Breast epithelium (tissue), 4 donors: ENCODE results near the gene POFUT1. TPM values are rescaled to one million over a fixed set of nuclear protein-coding genes. Genes with fewer than 3 reads are reported as not detected.

ENCODE experiments used
- DNase-seq, 2 donors: peaks; one replicate each; pipeline ENCODE4 v3.0.0-alpha.2; 2019; ENCODE audit warnings: low spot score in 2 of 2
- H3K27ac ChIP-seq, 2 donors: fragments of 200-600 bp; sonication (generic) in 1 of 2; one replicate each; pipeline ENCODE4 v1.5.1; 2016 to 2019; ENCODE audit warnings: mild to moderate bottlenecking in 1 of 2
- H3K27me3 ChIP-seq, 2 donors: fragments of 200-600 bp; sonication (generic) in 1 of 2; one replicate each; pipeline versions ENCODE4 v1.5.1 to v1.6.0; 2017 to 2019; ENCODE audit warnings: control low read depth in 1 of 2, mild to moderate bottlenecking in 1 of 2
- H3K36me3 ChIP-seq: fragments of 200-600 bp; one replicate; pipeline ENCODE4 v1.5.1; 2019
- H3K4me1 ChIP-seq, 2 donors: fragments of 200-600 bp; sonication (generic); one replicate each; pipeline ENCODE4 v1.5.1; 2016 to 2019; ENCODE audit warnings: control low read depth in 1 of 2
- H3K4me3 ChIP-seq, 3 donors: fragments of 200-600 bp; sonication (generic); 1 replicate in 2 of 3; 2 replicates in 1 of 3; pipeline ENCODE4 v1.5.1; 2016 to 2019; ENCODE audit warnings: mild to moderate bottlenecking in 3 of 3, moderate library complexity in 2 of 3
- H3K9me3 ChIP-seq, 2 donors: fragments of 200-600 bp; sonication (generic) in 1 of 2; one replicate each; pipeline ENCODE4 v1.5.1; 2016 to 2019; ENCODE audit warnings: control low read depth in 1 of 2
- POLR2A ChIP-seq: fragments of 450-650 bp; IDR thresholded peaks from one replicate; pipeline ENCODE4 v1.6.1; 2016; ENCODE audit warnings: antibody characterized with exemption, mild to moderate bottlenecking, moderate library complexity
- POLR2AphosphoS5 ChIP-seq, 3 donors: sonication (generic); formaldehyde crosslinking; IDR thresholded peaks; one replicate each; pipeline ENCODE4 v1.6.1; 2017; ENCODE audit warnings: antibody characterized with exemption in 3 of 3
- intact Hi-C: fragments of 100-400 bp; cut with DNase I; formaldehyde crosslinking; loops from one replicate; pipeline ENCODE4 v1.15.1; 2023; ENCODE audit warnings: low total_unique reads
- total RNA-seq, 3 donors: library from RNA; depleted of rRNA; stranded (reverse); fragments of >200 nt; gene quantifications; one replicate each; pipeline ENCODE4 v1.1.0, GENCODE V29; 2016
- TF ChIP-seq, protein P1 (sequence below), 3 donors: fragments of 450-650 bp; IDR thresholded peaks; one replicate each; pipeline ENCODE4 v1.5.1; 2016 to 2017; ENCODE audit warnings: antibody characterized with exemption in 3 of 3, mild to moderate bottlenecking in 3 of 3, moderate library complexity in 3 of 3

The POFUT1 gene
- total RNA-seq, 3 donors from 2014 or later, result 29.5 to 38.7 (median 34.2) TPM

GRCh38 chr20:32160341-32160740, 47.3 kb upstream of the POFUT1 start:
- Histone ChIP-seq H3K36me3 (peaks cover 11% of the 10 kb centered on the region), H3K4me1 (no peaks in the 10 kb centered on the region), H3K27me3 (no peaks in the 10 kb centered on the region), H3K27ac (no peak overlapping the region), H3K9me3 (no peaks in the 10 kb centered on the region), H3K4me3 (no peak overlapping the region)
- DNase-seq, result no peak
- TF ChIP-seq POLR2A (no peak), POLR2AphosphoS5 (IDR thresholded peaks at IDR 0.05) (no peak)
- TF ChIP-seq, protein P1, sequence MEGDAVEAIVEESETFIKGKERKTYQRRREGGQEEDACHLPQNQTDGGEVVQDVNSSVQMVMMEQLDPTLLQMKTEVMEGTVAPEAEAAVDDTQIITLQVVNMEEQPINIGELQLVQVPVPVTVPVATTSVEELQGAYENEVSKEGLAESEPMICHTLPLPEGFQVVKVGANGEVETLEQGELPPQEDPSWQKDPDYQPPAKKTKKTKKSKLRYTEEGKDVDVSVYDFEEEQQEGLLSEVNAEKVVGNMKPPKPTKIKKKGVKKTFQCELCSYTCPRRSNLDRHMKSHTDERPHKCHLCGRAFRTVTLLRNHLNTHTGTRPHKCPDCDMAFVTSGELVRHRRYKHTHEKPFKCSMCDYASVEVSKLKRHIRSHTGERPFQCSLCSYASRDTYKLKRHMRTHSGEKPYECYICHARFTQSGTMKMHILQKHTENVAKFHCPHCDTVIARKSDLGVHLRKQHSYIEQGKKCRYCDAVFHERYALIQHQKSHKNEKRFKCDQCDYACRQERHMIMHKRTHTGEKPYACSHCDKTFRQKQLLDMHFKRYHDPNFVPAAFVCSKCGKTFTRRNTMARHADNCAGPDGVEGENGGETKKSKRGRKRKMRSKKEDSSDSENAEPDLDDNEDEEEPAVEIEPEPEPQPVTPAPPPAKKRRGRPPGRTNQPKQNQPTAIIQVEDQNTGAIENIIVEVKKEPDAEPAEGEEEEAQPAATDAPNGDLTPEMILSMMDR (IDR thresholded peaks at IDR 0.05), result no peak
- intact Hi-C loops, result no loop called here

DNA sequence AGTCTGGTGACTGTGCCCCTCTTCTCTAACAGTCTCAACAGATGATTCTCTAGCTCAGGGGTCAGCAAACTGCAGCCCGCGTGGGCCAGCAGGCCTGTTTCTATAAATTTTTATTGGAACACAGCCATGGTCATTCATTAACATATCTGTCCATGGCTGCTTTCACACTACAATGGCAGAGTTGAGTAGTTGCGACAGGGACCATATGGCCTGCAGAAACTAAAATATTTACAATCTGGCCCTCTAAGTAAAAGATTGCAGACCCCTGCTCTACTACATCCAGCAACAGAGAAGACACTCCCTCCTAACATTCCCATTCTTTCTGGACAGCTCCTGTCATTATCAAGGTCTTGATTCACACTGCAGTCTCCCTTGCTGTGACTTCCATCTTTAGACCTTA, 45.3 kb upstream of the POFUT1 start:
- H3K4me1 ChIP-seq, result no peaks in the 10 kb centered on the region
- no peak overlapping the region for H3K27ac ChIP-seq
- H3K9me3 ChIP-seq, result no peaks in the 10 kb centered on the region
- no peak overlapping the region for H3K4me3 ChIP-seq
- H3K27me3 ChIP-seq, result no peaks in the 10 kb centered on the region
- TF ChIP-seq, protein P1 (IDR thresholded peaks at IDR 0.05), result no peak
- TF ChIP-seq POLR2AphosphoS5 (IDR thresholded peaks at IDR 0.05), result no peak
- TF ChIP-seq POLR2A, result no peak
- DNase-seq, result no peak
- intact Hi-C loops, result no loop called here
- H3K36me3 ChIP-seq, result peaks cover 11% of the 10 kb centered on the region

DNA sequence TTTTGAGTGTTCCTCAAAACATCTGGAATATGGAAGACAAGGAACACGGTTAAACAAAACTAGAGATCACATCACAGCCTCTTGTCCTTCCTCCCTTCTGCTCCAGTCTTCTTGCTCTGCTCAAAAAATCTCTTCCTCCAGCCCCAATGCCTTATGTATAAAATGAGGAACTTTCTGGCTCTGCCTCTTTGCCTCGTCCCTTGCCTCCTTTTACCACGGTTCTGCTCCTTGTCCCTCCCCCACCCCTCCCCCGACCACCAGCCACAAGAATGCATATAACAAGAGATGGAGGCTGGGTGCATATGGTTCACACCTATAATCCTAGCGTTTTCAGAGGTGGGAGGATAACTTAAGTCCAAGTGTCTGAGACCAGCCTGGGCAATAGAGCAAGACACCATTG, 43.7 kb upstream of the POFUT1 start:
- no peak overlapping the region for H3K27ac ChIP-seq
- no peaks in the 10 kb centered on the region for H3K27me3 ChIP-seq
- intact Hi-C loops, result no loop called here
- peaks cover 5% of the 10 kb centered on the region for H3K36me3 ChIP-seq
- no peaks in the 10 kb centered on the region for H3K9me3 ChIP-seq
- H3K4me1 ChIP-seq, result no peaks in the 10 kb centered on the region
- DNase-seq, result no peak
- TF ChIP-seq POLR2AphosphoS5 (IDR thresholded peaks at IDR 0.05) (no peak), POLR2A (no peak)
- TF ChIP-seq, protein P1 (IDR thresholded peaks at IDR 0.05), result no peak
- H3K4me3 ChIP-seq, result no peak overlapping the region

DNA sequence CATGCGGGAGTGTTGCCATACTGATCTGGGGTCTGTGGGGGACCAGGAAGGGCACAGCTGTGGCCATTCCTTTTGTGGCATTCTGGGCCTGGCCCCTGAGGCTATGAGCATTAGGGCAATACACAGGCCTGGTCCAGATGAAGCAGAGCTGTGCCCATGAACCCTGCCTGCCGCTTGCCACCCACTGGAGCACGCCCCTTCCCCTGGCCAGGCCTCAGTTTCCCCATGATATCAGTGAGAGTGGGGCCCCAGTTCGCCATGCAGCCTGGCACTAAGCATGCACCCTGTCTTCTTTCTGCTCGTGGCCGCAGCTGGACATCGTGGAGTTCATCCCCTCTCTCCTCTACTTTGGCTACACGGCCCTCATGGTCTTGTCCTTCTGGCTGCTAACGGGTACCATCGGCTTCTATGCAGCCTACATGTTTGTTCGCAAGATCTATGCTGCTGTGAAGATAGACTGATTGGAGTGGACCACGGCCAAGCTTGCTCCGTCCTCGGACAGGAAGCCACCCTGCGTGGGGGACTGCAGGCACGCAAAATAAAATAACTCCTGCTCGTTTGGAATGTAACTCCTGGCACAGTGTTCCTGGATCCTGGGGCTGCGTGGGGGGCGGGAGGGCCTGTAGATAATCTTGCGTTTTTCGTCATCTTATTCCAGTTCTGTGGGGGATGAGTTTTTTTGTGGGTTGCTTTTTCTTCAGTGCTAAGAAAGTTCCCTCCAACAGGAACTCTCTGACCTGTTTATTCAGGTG, 42.5 kb upstream of the POFUT1 start:
- no peaks in the 10 kb centered on the region for H3K27me3 ChIP-seq
- peak overlapping the region in 1 of 2 donors; percentile 68 for H3K27ac ChIP-seq
- TF ChIP-seq, protein P1 (IDR thresholded peaks at IDR 0.05), result no peak
- no peak for TF ChIP-seq POLR2AphosphoS5 (IDR thresholded peaks at IDR 0.05)
- TF ChIP-seq POLR2A, result no peak
- no peak for DNase-seq
- intact Hi-C loops, result no loop called here
- no peaks in the 10 kb centered on the region for H3K9me3 ChIP-seq
- no peak overlapping the region for H3K4me3 ChIP-seq
- peaks cover 5% of the 10 kb centered on the region for H3K36me3 ChIP-seq
- no peaks in the 10 kb centered on the region for H3K4me1 ChIP-seq

DNA sequence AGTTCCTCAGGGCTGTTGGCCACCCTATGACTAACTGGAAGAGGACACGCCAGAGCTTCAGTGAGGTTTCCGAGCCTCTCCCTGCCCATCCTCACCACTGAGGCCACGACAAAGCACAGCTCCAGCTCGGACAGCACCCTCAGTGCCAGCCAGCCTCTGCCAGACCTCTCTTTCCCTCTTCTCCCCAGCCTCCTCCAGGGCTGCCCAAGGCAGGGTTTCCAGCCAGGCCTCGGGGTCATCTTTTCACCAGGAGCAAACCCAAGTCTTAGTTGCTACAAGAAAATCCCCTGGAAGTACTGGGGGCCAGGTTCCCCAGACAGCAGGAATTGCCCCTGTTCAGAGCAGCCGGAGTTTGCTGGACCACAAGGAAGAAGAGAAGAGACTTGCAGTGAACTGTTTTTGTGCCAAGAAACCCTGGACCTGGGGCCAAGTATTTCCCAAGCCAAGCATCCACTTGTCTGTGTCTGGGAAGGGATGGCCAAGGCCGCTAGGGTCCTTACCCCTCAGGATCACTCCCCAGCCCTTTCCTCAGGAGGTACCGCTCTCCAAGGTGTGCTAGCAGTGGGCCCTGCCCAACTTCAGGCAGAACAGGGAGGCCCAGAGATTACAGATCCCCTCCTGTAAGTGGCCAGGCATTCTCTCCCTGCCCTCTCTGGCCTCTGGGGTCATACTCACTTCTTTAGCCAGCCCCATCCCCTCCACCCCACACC, 41.7 kb upstream of the POFUT1 start:
- Histone ChIP-seq H3K27ac (peak overlapping the region; percentile 36 to 68), H3K9me3 (no peaks in the 10 kb centered on the region), H3K27me3 (no peaks in the 10 kb centered on the region), H3K4me1 (no peaks in the 10 kb centered on the region), H3K4me3 (no peak overlapping the region), H3K36me3 (peaks cover 5% of the 10 kb centered on the region)
- intact Hi-C loops, result no loop called here
- TF ChIP-seq POLR2AphosphoS5 (IDR thresholded peaks at IDR 0.05), result no peak
- TF ChIP-seq POLR2A, result no peak
- TF ChIP-seq, protein P1 (IDR thresholded peaks at IDR 0.05), result no peak
- DNase-seq, result no peak
